Esophagus squamous epithelium (tissue), 5 donors: ENCODE measurements around the gene CWC22. TPM values are rescaled to one million over a fixed set of nuclear protein-coding genes. Genes with fewer than 3 reads are reported as not detected.

Experiments
- DNase-seq: peaks from one replicate; lab custom pipeline; 2025; lab: John Stamatoyannopoulos, UW
- H3K27ac ChIP-seq, 4 donors: fragments of 200-600 bp; sonication (generic); one replicate each; pipeline ENCODE4 v1.5.1; 2016 to 2019; ENCODE audit warnings: mild to moderate bottlenecking in 1 of 4
- H3K27me3 ChIP-seq, 4 donors: fragments of 200-600 bp; sonication (generic); 1 replicate in 3 of 4; 2 replicates in 1 of 4; pipeline versions ENCODE4 v1.5.1 to v1.6.0; 2017 to 2021; ENCODE audit warnings: antibody characterized with exemption in 1 of 4
- H3K36me3 ChIP-seq, 3 donors: fragments of 200-600 bp; sonication (generic); one replicate each; pipeline ENCODE4 v1.5.1; 2016 to 2019
- H3K4me1 ChIP-seq, 3 donors: fragments of 200-600 bp; sonication (generic); one replicate each; pipeline ENCODE4 v1.5.1; 2017 to 2019
- H3K4me3 ChIP-seq, 4 donors: fragments of 200-600 bp; sonication (generic); 1 replicate in 3 of 4; 2 replicates in 1 of 4; pipeline ENCODE4 v1.5.1; 2016 to 2019; ENCODE audit warnings: mild to moderate bottlenecking in 2 of 4, moderate library complexity in 1 of 4
- H3K9me3 ChIP-seq, 3 donors: fragments of 200-600 bp; sonication (generic); one replicate each; pipeline ENCODE4 v1.5.1; 2016 to 2019
- POLR2A ChIP-seq, 4 donors: fragments of 450-650 bp; IDR thresholded peaks; one replicate each; pipeline ENCODE4 v1.6.1; 2017; ENCODE audit warnings: antibody characterized with exemption in 4 of 4, mild to moderate bottlenecking in 4 of 4, moderate library complexity in 3 of 4
- WGBS, 2 donors: methylation state at CpG; one replicate each; pipeline ENCODE4 v1.1.5; 2018; 5-methylcytosine and 5-hydroxymethylcytosine counted together
- intact Hi-C: fragments of 100-400 bp; cut with DNase I; formaldehyde crosslinking; loops from one replicate; pipeline ENCODE4 v1.15.0; 2022
- total RNA-seq, 4 donors: library from RNA; depleted of rRNA; stranded (reverse); fragments of >200 nt; gene quantifications; one replicate each; pipeline ENCODE4 v1.1.0, GENCODE V29; 2016
- TF ChIP-seq, protein P1 (sequence below), 6 experiments: fragments of 450-650 bp in 4 of 6; fragments of 200-600 bp in 2 of 6; sonication (generic) in 2 of 6; IDR thresholded peaks; one replicate each; pipeline ENCODE4 v1.5.1; 2016 to 2019; ENCODE audit warnings: antibody characterized with exemption in 6 of 6, mild to moderate bottlenecking in 4 of 6, moderate library complexity in 4 of 6
- donor health status: DM: yes; HTN: yes; CAD: no.

The CWC22 gene
- total RNA-seq, 4 donors from 2014 or later: 11.2 to 24.4 (median 17.7) TPM

DNA sequence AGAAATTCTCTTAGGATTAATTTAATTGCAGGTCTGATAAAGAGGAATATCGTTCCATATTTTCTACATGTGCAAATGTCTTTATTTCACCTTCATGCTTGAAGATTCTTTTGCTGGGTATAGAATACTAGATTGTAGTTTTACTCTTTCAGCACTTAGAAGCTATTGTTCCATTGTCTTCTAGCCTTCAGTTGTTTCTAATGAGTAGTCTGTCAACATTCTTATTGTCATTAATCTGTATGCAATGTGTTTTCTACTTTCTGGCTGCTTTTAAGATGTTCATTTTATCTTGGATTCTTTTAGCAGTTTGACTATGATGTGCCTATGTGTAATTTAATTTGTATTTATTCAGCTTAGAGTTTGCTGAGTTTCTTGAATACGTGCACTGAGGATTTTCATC lies 81.4 kb downstream of the CWC22 start:
- H3K9me3 ChIP-seq: peaks cover 0 to 20% (median 0%) of the 10 kb centered on the region in 3 donors
- no peaks in the 10 kb centered on the region for H3K27me3 ChIP-seq
- WGBS, 2 donors: 43 to 86% methylated on average over 2 of the region's 2 CpGs
- H3K4me3 ChIP-seq: no peak overlapping the region
- H3K36me3 ChIP-seq: no peaks in the 10 kb centered on the region
- TF ChIP-seq, protein P1, sequence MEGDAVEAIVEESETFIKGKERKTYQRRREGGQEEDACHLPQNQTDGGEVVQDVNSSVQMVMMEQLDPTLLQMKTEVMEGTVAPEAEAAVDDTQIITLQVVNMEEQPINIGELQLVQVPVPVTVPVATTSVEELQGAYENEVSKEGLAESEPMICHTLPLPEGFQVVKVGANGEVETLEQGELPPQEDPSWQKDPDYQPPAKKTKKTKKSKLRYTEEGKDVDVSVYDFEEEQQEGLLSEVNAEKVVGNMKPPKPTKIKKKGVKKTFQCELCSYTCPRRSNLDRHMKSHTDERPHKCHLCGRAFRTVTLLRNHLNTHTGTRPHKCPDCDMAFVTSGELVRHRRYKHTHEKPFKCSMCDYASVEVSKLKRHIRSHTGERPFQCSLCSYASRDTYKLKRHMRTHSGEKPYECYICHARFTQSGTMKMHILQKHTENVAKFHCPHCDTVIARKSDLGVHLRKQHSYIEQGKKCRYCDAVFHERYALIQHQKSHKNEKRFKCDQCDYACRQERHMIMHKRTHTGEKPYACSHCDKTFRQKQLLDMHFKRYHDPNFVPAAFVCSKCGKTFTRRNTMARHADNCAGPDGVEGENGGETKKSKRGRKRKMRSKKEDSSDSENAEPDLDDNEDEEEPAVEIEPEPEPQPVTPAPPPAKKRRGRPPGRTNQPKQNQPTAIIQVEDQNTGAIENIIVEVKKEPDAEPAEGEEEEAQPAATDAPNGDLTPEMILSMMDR (IDR thresholded peaks at IDR 0.05): no peak
- no peak for TF ChIP-seq POLR2A (IDR thresholded peaks at IDR 0.05)
- DNase-seq: no peak
- H3K4me1 ChIP-seq: no peaks in the 10 kb centered on the region
- intact Hi-C loops: no loop called here
- H3K27ac ChIP-seq: no peak overlapping the region

DNA sequence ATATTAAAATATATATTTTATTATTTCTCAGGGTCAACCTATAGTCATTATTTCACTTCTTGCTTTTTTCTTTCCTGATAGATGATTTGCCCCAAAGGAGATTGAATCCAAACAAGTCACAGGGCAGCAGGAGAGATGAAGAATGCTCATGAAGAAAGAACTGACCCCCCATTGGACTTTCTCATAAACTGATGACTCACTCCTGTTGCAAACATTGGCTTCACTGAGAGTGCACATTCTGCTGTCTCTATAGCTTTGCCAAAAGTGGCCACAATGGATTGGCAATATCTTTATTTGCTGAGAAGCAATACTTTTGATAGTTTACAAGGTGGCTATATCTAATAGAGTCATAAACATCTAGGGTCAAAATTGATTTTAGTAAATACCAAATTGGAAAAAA lies 89.8 kb downstream of the CWC22 start:
- Histone ChIP-seq H3K4me1 (no peaks in the 10 kb centered on the region), H3K36me3 (no peaks in the 10 kb centered on the region), H3K9me3 (no peaks in the 10 kb centered on the region), H3K4me3 (no peak overlapping the region), H3K27me3 (no peaks in the 10 kb centered on the region), H3K27ac (no peak overlapping the region)
- intact Hi-C loops: no loop called here
- DNase-seq: no peak
- TF ChIP-seq POLR2A (IDR thresholded peaks at IDR 0.05): no peak
- TF ChIP-seq, protein P1 (IDR thresholded peaks at IDR 0.05): no peak

DNA sequence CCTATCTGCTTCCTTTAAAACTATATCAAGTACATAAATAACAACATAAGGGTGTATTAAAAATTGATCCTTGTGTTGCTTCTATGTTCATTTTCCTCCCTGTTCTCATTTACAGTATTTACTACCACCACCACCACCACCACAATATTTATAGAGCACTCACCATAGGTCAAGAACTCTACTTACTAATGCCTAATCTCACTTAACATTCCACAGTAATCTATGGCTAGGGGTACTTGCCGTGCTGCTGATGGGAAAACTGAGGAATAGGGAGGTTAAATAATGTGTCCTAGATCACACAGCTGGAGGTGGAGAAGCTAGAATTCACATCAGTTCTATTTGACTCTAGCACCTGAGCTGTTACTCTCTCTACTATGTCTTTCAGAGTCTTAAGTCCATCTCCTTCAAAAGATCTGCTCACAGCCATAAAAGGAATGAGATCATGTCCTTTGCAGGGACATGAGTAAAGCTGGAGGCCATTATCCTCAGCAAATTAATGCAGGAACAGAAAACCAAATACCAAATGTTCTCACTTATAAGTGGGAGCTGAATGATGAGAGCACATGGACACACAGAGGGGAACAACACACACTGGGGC lies 91.6 kb downstream of the CWC22 start:
- Histone ChIP-seq H3K36me3 (no peaks in the 10 kb centered on the region), H3K9me3 (no peaks in the 10 kb centered on the region), H3K27ac (no peak overlapping the region), H3K27me3 (no peaks in the 10 kb centered on the region), H3K4me3 (no peak overlapping the region), H3K4me1 (no peaks in the 10 kb centered on the region)
- DNase-seq: no peak
- intact Hi-C loops: no loop called here
- TF ChIP-seq POLR2A (IDR thresholded peaks at IDR 0.05): no peak
- TF ChIP-seq, protein P1 (IDR thresholded peaks at IDR 0.05): no peak
- 54 to 73% methylated on average over 1 of the region's 1 CpG for WGBS, 2 donors

DNA sequence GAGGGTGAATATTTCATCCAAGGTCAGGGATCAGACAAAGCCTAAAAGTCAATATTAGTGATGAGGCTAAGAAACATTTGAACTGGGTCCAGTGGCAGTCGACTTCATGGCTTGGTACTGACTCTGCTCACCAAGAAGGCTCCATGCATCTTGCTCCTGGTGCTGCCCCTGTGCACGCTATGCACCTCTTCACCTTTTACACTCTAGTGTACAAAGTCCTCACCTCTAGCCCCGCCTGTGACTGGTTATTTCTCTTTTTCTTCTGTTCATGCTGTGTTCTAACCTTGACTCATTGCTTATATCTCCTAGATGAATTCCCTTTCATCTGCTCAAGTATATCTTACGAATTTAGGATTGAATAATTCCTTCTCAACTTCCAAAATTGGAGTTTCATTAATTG lies 93.3 kb downstream of the CWC22 start:
- no peak for DNase-seq
- intact Hi-C loops: no loop called here
- no peak for TF ChIP-seq POLR2A (IDR thresholded peaks at IDR 0.05)
- TF ChIP-seq, protein P1 (IDR thresholded peaks at IDR 0.05): no peak
- Histone ChIP-seq H3K27ac (no peak overlapping the region), H3K36me3 (no peaks in the 10 kb centered on the region), H3K4me3 (no peak overlapping the region), H3K9me3 (no peaks in the 10 kb centered on the region), H3K27me3 (no peaks in the 10 kb centered on the region), H3K4me1 (no peaks in the 10 kb centered on the region)
- 68 to 70% methylated on average over 4 of the region's 4 CpGs for WGBS, 2 donors

DNA sequence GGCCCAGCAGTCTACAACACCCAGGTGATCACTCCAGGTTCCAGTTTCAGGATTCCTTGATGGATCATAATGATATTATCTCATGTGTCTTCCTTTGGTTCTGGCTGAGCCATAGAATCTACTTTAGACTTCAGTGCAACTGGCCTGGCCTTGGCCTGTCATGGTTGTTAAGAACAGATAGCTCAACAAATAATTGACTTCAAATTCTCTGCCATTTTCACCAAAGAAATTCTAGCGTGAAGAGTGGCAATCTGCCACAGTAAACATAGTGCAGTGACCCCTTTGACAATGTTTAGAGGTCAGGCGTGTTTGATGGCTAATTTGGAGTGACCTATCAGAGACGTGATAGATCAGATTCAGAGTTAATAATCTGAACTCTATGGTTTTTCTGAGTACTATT lies 95.5 kb downstream of the CWC22 start:
- H3K36me3 ChIP-seq: no peaks in the 10 kb centered on the region
- no peaks in the 10 kb centered on the region for H3K9me3 ChIP-seq
- 71 to 80% methylated on average over 3 of the region's 3 CpGs for WGBS, 2 donors
- H3K4me1 ChIP-seq: no peaks in the 10 kb centered on the region
- no peak overlapping the region for H3K4me3 ChIP-seq
- TF ChIP-seq POLR2A (IDR thresholded peaks at IDR 0.05): no peak
- TF ChIP-seq, protein P1 (IDR thresholded peaks at IDR 0.05): no peak
- no peak overlapping the region for H3K27ac ChIP-seq
- intact Hi-C loops: no loop called here
- no peak for DNase-seq
- no peaks in the 10 kb centered on the region for H3K27me3 ChIP-seq
